ENCODE data around the gene HLA-G.

GRCh38 chr6:29829766-29830165, 2.1 kb downstream of the HLA-G start:
- no peak for TF ChIP-seq CTCF (IDR thresholded peaks at IDR 0.05)
- no peak for TF ChIP-seq POLR2A (IDR thresholded peaks at IDR 0.05)
